Suppressor macrophage (primary cell): Measurements from ENCODE around the gene PLSCR4.
A peak's percentile ranks its signal among the peaks of the same experiment; 100 is the strongest.

Experiments
- DNase-seq, 4 experiments: peaks; one replicate each; pipeline ENCODE4 v3.0.0-alpha.2; 2020 to 2022

The PLSCR4 gene

DNA sequence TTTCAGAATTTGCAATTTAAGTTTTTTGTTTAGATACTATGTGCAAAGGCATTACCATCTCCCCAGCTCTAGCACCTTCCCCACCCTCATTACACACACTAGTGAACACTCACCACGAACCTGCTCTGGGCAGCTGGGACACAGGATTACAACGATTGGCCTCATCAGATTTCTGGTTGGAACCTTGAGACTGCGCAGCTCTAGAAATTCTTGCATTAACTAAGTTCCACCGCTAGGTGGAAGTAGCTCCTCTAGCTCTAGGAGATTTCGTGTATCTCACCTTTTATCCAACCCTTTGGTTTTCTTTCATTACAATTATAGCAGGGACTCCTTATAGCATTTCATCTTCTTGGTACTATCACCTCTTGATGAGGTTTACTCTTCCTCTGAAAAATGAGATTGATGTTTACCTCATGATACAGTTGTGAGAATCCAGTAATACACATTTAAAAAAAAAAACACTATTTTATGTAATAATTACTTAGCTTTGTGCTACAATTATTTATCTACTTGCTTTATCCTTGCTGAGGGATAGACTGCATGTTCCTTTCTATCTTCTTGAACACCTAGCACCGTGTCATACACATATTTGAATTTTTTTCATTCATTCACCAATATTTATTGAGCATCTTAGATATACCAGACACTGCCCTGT lies 61.3 kb downstream of the PLSCR4 start:
- peak; percentile 43 to 72 (median 63) for DNase-seq

GRCh38 chr3:146187334-146187950 lies 63.5 kb downstream of the PLSCR4 start:
- peak; percentile 14 to 28 (median 18) for DNase-seq

DNA sequence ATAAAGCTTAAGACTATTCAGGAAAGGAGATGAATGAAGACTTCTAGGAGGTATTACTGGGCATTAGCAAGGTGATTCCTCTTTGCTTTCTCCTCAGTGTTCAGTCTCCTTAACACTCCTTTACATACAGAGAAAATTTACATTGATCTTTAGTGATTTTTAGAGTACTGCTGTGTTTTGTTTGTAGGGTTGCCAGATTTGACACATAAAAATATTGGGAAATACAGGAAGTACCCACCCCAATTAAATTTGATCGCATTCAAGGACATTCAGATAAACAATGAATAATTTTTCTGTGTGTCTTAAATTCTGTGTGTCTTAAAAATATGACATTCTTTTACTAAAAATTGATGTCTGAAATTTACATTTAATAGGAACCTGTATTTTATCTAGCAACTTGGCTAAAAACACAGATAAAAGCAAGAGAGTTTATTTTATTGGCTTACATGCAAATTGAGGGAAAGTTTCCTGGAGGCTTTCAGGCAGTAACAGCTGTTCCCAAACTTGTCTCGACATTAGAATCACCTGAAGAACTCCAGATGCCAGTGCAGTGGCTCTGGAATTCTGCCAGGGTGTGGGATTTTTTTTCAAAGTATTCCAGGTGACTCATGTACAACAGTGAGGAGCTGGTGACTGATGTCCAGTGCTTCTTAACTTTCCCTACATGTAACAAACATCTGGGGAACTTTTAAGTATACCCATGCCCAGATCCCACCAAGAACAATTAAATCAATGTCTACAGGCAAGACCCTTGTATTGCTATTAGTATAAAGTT lies 66.5 kb downstream of the PLSCR4 start:
- no peak for DNase-seq

GRCh38 chr3:146181216-146181615 lies 69.7 kb downstream of the PLSCR4 start:
- DNase-seq: no peak

- DNase-seq: no peak
Measured at GRCh38 chr3:146180376-146180775, 70.5 kb downstream of the PLSCR4 start.

DNA sequence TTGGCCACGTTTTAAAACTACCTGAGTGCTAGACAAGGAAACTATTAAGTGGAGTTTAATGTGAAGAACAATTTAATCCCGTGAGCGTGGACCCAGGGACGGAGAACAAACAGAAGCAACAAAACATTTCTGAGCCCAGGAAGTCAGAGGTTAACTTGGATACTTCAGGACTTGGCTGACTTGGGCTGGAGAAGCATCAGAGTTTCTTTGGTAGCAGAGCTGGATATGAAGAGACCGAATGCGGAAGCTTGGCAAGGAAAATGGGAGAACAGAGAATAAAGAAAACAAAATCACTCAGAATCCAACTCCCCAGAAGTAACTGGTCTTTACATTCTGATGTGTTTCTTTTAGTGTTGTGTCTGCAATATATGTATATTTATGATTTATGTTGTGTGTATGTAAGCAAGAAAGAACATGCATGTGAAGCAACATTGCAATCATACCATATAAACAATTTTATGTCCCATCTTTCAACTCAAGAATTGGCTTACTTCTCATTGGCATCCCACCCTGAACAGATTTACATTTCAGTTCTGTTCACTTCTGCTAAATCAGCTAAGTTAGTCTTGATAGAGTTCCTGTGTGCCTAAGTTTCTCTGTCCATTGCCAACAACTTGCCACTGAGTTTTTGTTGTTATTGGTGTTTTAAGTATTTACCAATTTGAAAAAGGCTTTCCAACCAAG lies 72.8 kb downstream of the PLSCR4 start:
- DNase-seq: no peak

DNA sequence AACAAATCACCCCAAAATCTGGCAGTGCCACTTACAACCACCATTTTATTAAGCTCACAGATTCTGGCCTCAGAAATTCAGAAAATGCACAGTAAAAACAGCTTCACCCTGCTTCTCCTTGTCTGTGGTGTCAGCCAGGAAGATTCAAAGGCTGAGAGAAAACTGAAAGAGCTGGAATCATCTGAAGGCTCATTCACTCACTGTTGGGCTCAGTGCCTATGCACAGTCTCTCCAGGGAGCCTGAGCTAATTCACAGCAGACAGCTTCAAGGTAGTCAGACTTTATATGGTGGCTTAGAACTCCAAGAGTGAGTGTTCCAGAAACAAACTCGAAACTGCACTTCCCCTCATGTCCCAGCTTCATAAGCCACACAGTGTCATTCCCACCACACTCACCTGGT lies 73.4 kb downstream of the PLSCR4 start:
- DNase-seq: no peak

- no peak for DNase-seq
Measured at GRCh38 chr3:146177072-146177471, 73.8 kb downstream of the PLSCR4 start.

- DNase-seq: no peak
Measured at GRCh38 chr3:146172586-146172985, 78.3 kb downstream of the PLSCR4 start.

GRCh38 chr3:146170591-146170990 lies 80.3 kb downstream of the PLSCR4 start:
- DNase-seq: no peak

GRCh38 chr3:146169891-146170290 lies 81.0 kb downstream of the PLSCR4 start:
- peak in 1 of 4 experiments; percentile 15 for DNase-seq

DNA sequence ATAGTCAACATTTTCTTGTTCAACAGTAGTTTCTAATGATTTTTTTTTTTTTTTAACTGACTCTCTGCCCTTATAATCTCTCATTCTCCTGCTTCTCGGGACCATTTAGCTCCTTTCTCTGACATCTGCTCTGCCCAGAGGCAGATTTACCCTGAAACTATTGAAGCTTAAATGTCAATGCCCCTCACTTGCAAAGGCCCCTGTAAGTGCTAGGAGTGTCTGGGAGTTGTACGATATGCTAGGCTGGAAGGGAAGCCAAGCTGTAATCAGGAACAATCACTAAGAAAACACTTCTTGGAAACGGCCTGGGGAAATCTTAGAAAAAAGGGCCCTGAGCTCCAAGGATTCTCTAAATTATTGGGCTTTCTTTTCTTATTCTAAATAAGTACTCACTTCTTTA lies 84.1 kb downstream of the PLSCR4 start:
- no peak for DNase-seq

- no peak for DNase-seq
Measured at GRCh38 chr3:146166415-146166821, 84.5 kb downstream of the PLSCR4 start.

- DNase-seq: no peak
Measured at GRCh38 chr3:146165877-146166276, 85.0 kb downstream of the PLSCR4 start.

DNA sequence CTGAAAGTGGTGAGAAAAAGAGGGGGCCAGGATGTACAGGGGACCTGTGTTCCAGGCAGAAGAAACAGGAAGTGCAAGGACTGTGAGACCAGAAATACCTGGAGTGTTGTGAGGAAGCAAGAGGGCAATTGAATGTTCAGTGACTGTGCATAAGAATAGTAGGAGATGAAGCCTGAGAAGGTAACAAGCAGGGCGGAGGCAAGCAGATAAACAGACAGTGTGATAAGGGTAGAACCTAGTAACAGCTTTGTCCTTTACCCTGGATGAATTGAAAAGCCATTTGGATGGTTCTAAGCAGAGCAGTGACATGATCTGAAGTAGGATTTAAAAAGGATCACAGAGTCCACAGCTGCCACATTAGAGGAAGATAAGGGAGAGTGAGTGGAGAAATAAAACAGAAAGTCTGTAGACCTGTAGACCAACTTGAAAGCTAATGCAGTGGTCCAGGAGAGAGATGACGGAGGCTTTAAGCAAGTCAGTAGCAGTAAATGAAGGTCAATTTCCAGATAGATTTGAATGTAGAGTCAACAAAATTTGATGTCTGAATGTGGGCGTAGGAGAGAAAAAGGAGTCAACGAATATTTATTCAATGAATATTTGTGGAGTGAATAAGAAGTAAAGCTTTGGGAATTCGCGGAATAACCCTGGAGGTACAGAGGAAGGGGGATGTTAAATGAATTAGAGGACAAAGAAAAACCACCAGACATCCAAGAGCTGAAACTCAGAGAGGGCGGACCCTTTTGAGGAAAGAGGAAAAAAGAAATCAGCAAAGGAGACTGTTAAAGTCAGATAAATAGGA lies 85.7 kb downstream of the PLSCR4 start:
- DNase-seq: no peak

GRCh38 chr3:146164506-146164905 lies 86.4 kb downstream of the PLSCR4 start:
- no peak for DNase-seq

DNA sequence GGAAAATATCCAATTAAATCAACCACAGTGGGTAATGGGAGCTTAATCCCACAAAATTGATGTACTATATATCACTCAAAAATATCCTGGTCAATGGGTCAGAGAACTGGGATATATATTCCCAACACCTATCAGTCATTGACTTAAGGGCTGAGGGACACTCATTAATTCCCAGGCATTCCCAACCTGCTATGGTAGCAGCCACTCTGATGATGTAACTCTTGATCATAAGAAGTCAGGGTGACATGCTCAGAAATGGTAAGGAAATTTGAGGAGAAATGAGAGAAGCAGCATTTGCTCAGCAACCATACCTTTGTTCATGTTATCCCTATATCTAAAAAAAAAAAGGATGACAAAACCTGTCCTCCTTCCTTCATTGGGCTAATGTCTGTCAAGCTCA lies 86.8 kb downstream of the PLSCR4 start:
- no peak for DNase-seq

GRCh38 chr3:146163584-146163983 lies 87.3 kb downstream of the PLSCR4 start:
- DNase-seq: no peak

DNA sequence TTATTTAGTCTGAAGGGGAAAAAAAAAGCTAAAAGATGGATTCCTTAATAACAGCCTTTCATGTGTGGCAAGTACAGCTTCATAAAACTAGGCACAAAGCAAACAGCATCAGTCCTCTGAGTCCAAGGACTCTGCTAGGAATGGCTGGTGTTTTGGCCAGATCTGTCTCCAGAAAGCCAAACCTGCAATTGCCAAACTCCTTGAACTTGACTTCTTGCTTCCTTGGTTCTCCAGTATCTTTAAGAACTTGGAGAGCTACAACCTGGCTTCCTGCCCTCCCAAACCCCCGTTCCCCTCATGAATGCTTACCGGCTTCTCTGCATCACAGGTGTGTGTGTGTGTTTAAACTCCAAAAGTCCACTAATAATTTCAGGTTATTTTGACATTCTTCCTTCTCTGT lies 88.3 kb downstream of the PLSCR4 start:
- no peak for DNase-seq

- DNase-seq: peak in 1 of 4 experiments; percentile 4
Measured at GRCh38 chr3:146161663-146162002, 89.3 kb downstream of the PLSCR4 start.

GRCh38 chr3:146160964-146161662 lies 89.8 kb downstream of the PLSCR4 start, which contains the start of gene PLOD2:
TSS of gene PLOD2 (minus strand) at chr3:146161184. CDS start at chr3:146160989, 195 bp downstream.
- DNase-seq: peak; percentile 45 to 78 (median 59)
